Epidermal melanocyte (primary cell): ENCODE results near the gene RC3H2.
"Not testable (repeated sequence)": the region's sequence is repeated elsewhere in the genome, so short reads cannot be mapped to it uniquely, and the experiment has no call there.

Source experiments
- DNase-seq: peaks from one replicate; pipeline ENCODE4 v3.0.0; 2011; ENCODE audit warnings: low spot score; ENCODE audit not compliant: insufficient read length

Gene RC3H2

DNA sequence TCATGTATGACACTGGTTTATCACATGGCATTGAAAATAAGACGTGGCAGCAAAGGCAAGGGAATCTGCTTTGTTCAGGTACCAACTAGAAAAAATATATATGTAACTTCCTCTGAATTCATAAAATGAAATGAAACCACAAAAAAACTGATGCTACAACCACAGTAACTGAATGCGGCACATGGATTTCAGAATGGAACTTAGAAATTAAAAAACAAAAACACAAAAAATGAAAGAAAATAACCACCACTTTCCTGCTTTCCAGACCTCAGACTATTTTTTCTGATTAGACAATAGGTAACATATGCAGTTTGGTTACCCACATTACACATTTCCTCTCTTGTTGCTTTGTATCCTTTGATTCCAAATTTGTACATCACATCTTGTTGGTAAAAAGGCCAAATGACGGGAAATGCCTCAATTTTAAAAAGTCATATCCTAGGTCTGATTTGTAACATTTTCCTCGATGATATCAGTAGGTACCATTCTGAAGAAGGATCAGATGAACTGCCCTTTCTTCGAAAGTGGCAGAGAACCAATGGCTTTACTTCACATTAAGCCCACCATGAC, 58.7 kb downstream of the RC3H2 start:
- DNase-seq: no peak

DNA sequence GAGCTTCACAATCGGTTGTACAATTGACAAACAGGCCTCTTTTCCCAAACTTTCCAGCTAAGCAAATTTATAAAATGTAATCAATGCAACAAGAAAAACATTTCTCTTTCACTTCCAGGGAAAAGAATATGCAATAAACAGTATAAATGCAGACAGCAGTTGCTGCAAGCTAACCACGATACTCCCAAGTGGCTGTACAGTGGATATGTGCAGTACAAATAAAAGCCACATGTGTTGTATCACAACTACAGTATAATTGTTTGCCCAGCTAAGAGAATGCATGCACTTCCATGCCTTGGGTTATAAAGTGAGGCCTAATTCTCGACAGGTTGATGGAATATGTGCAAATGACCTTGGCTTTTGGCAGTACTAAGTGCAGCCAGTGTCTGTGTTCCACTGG, 60.0 kb downstream of the RC3H2 start:
- DNase-seq: no peak

GRCh38 chr9:122844137-122844536, 61.0 kb downstream of the RC3H2 start:
- DNase-seq: no peak

DNA sequence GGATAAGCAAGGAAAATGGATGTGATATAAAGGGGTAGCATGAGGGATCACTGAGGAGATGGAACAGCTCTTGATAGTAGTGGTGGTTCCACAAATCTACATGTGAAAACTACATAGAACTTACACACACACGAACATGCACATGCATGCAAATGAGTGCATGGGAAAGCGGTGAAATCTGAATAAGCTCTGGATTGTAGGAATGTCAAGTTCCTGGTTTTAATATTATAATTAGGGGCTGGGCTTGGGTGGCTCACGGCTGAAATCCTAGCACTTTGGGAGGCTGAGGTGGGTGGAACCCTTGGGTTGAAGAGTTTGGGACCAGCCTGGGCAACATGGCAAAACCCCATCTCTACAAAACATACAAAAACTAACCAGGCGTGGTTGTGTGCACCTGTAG, 63.7 kb downstream of the RC3H2 start:
- no peak for DNase-seq

GRCh38 chr9:122838441-122838840, 66.7 kb downstream of the RC3H2 start:
- DNase-seq: not testable (repeated sequence)

DNA sequence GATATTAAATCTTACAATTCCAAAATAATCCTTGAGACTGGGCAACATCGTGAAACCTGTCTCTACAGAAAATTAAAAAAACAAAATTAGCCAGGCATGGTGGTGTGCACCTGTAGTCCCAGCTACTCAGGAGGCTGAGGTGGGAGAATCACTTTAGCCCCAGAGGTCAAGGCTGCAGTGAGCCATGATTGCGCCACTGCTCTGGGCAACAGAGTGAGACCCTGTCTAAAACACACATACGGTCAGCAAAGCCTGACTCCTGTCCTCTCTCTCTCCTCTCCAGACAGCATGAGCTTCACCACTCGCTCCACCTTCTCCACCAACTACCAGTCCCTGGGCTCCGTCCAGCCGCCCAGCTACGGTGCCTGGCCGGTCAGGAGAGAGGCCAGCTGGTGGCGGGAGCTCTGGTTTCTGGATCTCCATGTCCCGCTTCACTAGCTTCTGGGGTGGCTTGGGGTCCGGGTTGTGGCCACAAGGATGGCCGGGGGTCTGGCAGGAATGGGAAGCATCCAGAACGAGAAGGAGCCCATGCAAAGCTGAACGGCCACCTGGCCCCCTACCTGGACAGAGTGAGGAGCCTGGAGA, 67.8 kb downstream of the RC3H2 start:
- DNase-seq: no peak

DNA sequence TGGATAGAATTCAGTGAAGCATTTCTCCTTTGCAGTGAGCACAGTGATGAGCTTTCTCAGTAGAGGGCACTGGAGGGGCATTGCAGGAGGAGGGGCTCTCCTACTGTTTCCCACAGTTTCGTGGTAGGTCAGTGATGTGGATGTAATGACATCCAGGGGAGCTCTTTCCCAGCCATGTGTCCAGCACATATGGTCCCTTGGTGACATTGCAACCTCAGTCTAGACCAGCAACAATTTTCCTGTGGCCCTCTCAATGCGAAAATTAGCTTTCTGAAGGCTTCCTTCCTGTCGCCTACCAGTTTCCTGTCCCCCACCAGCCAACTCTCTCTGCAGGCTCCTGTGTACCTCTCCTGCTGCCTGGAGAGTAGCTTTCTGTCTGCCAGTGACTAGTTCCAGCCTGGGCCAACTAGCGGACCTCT, 69.8 kb downstream of the RC3H2 start:
- no peak for DNase-seq

GRCh38 chr9:122832194-122832593, 73.0 kb downstream of the RC3H2 start:
- no peak for DNase-seq

DNA sequence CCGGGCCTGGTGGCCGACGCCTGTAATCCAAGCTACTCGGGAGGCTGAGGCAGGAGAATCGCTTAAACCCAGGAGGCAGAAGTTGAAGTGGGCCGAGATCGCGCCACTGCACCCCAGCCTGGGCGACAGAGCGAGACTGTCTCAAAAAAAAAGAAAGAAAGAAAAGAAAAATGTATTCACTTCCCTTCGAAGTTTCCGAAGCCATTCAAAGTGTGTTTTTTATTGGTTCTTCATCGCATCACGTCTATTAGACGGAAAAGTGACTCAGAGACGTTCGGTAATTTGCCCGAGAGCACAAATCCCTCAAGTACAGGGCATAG, 76.2 kb downstream of the RC3H2 start:
- not testable (repeated sequence) for DNase-seq

- DNase-seq: no peak
Measured at GRCh38 chr9:122827761-122828093, 77.4 kb downstream of the RC3H2 start.

DNA sequence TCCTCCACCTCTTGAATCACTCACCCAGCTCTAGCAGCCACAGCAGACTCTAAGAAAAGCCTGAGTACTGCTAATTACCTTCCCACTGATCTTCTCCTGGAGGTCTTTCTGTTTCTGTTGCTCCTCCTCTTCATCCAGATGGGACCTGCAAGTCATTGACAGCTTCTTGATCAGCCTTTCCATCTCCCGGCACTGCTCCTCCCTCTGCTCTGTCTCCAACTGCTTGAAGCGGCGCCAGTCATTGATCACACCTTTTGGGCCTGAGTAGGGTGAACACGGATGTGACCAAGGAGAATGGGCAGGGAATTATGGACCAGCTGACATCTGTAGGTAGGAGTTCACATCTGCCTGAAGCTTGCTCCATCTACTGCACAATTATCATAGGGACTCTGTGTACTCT, 82.2 kb downstream of the RC3H2 start:
- DNase-seq: no peak

DNA sequence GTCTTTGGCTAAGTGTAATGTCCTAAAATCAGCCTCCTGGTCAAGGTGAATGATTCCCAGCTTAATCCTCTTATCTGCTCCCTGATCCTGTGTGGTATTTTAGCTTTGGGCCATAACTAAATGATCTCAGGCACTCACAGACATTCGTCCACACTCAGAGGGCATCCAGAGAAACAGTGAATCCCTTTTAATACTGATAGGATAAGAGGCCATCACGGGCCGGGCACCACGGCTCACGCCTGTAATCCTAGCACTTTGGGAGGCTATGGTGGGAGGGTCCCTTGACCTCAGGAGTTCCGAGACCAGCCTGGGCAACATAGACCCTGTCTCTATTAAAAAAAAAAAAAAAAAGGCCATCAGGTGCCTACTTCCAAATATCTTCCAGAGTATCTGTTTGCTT, 83.1 kb downstream of the RC3H2 start:
- no peak for DNase-seq

- DNase-seq: no peak
Measured at GRCh38 chr9:122821278-122821943, 83.7 kb downstream of the RC3H2 start.

- no peak for DNase-seq
Measured at GRCh38 chr9:122820490-122820845, 84.7 kb downstream of the RC3H2 start.

DNA sequence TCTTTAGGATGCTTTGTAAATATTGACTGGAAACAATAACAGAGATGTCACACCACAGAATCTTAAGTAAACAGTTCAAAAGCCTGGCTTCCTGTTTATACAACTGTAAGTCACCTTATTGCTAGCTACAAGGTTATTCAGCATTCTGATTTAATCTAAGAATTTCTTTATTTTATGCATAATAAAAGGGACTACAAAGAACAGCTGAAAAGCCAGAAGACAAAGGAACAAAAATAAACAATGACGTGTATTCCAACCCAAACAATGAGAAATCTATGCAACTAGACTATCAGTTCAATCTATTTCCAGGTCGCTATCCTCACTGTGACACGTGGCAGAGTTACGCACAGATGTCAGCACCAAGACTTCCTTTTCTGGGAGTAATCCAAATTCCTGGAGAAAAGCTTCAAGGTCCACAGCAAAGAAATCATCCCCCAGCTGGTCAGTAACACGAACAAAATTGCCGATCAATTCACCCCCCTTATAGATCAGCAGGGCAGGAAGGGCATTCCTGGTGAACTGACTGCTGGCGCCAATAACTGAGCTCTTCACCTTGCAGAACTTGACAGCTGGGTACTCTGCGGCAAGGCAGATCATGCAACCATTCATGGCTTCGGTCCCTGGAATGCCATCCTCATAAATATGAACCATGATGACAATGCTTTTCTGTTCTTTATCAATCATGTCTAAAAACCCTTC, 85.2 kb downstream of the RC3H2 start:
- DNase-seq: no peak

DNA sequence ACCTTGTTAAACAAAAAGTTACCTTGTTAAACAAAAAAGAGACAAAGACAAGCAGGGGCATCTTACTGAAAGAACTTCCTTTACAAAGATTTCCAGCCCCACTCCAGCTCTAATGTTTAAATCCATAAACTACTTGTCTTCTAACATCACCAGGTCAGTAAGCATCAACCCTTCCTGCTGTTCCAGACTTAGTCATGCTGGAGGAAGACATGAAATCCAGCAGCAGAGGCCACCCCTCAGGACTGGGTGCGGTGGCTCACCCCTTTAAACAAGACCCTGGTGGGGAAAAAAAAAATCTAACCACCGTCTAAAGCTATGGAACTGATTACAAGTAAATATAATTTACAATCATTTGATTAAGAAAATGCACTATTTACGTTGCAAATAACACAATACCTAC, 85.8 kb downstream of the RC3H2 start:
- no peak for DNase-seq

- DNase-seq: no peak
Measured at GRCh38 chr9:122816163-122816867, 88.8 kb downstream of the RC3H2 start.

DNA sequence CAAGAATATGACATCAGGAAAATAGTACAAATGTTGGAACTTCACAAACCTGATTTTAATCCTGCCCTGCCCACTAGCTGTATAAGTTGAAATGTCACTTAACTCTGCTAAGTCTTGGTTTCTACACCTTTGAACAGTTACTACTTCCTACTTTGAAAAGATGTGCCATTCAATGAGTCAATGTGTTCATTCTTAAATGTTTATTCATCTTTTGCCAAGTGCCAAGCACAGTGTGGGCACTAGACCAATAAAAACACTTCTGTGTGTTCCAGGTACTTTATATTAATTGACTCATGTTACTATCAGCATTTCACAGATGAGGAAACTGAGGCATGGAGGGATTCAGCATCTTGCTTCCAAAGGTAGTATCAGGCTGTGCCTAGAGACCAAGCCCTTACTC, 89.6 kb downstream of the RC3H2 start:
- DNase-seq: no peak

DNA sequence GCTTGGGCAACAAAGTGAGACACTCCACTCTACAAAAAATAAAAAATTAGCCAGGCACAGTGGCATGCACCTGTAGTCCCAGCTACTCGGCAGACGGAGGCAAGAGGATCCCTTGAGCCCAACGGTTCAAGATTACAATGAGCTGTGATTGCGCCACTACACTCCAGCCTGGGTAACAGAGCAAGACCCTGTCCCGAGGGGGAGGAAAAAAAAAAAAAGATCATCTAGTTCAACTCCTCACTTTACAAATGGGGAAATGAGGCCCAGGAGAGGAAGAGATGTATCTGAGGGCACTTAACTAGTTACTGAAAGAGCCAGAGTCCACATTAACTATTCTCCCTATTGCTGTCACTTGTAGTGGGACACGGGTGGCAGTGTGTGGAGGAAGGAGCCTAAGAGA, 90.6 kb downstream of the RC3H2 start:
- no peak for DNase-seq

GRCh38 chr9:122812736-122813135, 92.4 kb downstream of the RC3H2 start:
- DNase-seq: no peak

GRCh38 chr9:122810306-122810946, 94.7 kb downstream of the RC3H2 start:
- peak; percentile 83 for DNase-seq

DNA sequence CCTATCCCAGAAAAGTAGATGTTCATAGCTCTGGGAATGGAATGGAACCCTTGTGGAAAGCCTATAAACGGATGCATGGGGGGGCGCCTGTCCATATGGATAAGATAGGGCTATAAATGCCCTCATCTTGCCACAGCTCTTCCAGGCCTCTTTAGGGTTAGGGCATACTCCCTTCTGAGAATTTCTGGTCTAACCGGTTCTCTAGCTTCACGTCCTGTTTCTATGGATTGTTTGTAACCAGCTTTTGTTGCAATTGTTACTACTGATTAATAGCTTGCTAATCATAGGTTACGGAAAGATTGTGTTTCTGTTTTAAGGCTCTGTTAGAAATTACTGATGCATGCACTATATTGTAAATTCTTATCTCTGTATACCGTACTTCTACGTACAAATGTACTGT, 95.9 kb downstream of the RC3H2 start:
- DNase-seq: not testable (repeated sequence)
